GM18526 (cell line): Measurements from ENCODE around the gene DNAH3.

Experiments
- POLR2A ChIP-seq: IDR thresholded peaks from 3 replicates; pipeline ENCODE4 v1.6.1; 2011; ENCODE audit not compliant: insufficient read length; ENCODE audit errors: extremely low read depth

DNAH3 gene

DNA sequence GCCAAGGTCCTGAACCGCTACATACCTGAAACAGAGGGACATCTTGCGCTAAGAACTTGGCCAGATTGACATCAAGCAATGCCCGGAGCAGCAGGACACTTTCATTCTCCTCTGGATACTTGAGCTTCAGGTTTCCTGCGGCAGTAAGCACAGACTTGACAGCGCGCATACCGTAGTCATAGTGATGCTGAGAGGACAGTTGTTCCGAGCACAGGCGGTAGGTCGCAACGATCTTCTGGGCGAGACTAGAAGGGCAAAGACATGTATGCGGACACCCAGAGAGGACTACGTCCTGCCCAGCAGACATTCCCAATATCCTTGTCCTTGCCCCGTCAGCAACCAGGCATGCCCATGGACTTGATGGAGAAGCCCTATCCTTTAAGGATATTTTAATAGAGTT is 112.9 kb downstream of the DNAH3 start:
- no peak for TF ChIP-seq POLR2A

DNA sequence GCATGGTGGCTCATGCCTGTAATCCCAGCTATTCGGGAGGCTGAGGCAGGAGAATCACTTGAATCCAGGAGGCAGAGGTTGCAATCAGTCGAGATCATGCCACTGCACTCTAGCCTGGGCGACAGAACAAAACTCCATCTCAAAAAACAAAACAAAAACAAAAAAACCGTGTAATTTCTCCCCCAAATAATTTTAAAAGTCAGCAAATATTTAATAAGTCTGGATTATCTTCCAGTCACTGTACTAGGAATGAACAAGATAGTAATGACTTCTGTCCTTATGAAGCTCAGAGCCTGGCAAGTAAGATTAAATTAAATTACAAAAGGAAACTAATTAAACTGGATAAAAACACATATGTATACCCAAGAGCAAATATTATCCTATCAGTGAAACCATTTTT is 113.5 kb downstream of the DNAH3 start:
- TF ChIP-seq POLR2A, result no peak

DNA sequence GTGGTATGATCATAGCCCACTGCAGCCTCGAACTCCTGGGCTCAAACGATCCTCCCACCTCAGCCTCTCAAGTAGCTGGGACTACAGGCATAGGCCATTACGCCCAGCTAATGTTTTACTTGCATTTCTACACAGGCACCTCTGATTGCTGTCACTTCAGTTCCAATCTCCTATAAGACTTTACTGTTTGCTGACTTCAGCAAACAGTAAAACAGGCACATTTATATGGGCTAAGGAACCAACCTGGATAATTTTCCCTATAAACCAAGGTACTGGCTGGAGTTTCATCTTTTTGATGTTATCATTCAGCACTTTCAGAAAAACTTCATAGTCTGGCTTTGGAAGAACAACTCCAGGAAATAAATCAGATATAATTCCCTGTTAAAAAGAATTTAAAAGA is 114.2 kb downstream of the DNAH3 start:
- no peak for TF ChIP-seq POLR2A

DNA sequence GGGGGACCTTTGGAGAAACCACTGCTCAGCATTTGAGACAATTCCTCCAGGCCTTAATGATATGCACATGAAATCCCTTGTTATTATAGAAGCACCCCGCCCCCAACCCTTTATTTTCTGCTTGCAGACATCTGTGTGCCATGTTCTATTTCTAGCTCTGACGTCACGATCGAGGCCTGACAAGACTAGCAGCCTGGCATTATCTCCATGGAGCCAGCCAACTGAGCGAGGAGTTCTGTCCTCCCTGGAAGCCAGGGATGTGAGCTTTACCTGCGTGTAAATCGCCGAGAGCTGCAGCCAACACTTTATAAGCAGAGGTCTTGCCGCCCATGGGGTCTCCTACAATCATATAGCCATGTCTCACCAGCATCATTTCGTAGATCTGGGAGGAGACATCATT is 116.9 kb downstream of the DNAH3 start:
- no peak for TF ChIP-seq POLR2A

DNA sequence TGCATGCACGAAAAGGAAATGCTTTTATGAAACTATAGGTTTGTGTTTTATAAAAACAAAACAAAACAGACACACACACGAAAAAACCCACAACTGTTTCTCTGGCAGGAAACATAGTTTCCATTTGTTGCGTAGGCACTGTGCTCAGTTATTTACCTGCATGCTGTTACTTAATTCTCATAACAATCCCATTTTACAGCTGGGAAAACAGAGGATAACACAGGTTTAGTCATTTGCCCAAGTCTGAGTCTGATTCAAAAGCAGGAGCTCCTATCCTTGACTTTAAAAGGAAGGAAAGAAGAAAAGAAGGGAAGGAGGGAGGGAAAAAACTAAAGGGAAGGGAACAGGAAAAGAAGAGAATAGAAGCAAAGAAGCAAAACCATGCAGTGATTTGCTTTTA is 117.4 kb downstream of the DNAH3 start:
- no peak for TF ChIP-seq POLR2A

DNA sequence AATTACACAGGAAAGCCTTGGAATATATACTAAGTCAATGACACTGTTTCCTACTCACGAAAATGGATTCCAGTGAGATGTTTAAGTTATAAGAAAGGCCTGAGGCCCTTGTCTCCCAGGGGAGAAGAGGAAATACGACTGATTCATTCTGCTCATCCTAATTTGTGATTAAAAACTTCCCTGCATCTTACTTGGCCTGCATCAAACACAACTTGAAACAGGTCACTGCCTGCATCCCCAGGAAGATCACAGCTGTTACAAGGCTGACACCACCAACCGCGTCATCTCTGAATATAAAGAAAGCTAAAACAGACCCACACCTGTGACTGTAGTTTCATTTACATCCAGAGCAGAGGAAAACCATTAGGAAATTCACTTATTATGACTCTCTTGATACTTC is 121.9 kb downstream of the DNAH3 start:
- TF ChIP-seq POLR2A, result no peak

DNA sequence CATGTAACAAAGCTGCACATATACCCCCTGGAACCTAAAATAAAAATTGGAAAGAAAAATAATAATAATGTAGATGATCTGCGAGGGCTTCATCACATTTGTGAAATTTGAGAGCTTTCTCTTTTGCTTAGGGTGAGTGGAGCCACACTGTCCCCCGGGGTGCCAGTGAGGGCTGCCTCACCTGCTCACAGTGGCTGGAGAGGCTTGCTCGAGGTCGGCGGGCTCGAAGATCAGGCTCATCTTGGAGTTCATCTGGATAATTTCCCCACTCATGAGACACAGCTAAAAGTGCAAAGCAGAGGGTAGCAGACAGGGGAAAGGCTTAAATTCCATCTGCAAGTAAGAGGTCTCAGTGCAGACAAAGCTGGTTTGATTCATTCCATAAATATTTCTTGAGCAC is 123.8 kb downstream of the DNAH3 start:
- TF ChIP-seq POLR2A, result no peak

DNA sequence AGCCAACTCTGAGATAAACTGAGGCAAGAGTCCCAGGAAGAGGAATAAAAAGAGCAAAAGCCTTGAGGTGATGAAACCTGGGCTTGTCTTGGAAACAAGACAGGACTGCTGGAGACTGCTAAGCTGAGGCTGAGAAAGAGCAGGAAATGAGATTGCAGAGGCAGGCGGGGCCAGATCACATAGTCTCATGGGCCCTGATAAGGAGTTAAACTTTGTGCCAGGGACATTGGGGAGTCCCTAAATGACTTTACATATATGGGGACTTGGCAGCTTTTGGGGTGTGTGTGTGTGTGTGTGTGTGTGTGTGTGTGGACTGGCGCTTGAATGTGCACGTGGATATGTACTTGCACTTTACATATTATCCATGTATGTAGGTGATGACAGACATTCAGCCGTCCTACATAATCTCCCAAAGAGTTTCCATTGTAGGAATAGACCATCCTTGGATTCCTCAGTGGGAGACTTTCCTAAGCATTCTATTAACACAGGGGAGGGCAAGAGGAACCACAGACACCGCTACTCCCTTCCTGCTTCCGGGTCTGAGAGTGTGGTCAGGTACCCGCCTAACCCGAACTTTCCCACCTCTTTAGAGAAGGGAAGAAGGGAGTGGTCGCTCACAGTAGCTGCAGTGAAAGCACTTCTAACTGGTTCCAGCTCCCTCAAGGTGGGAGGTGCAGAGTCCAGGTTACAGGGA is 127.0 kb downstream of the DNAH3 start:
- no peak for TF ChIP-seq POLR2A

DNA sequence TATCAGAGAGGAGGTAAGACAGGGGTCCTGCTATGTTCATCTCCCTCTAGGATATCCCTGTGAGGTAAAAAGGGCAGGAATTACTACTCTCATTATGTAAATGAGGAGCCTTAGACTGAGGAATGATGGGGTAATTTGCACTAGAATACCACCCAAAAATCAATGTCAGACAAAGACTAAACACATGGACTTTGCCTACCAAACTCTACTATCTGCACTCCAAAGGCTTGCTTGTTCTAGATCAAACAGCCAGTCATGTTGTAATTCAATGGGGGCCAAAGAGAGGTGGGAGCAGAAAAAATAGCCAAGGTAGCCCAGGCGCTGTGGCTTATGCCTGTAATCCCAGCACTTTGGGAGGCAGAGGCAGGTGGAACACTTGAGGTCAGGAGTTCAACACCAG is 129.3 kb downstream of the DNAH3 start:
- no peak for TF ChIP-seq POLR2A

DNA sequence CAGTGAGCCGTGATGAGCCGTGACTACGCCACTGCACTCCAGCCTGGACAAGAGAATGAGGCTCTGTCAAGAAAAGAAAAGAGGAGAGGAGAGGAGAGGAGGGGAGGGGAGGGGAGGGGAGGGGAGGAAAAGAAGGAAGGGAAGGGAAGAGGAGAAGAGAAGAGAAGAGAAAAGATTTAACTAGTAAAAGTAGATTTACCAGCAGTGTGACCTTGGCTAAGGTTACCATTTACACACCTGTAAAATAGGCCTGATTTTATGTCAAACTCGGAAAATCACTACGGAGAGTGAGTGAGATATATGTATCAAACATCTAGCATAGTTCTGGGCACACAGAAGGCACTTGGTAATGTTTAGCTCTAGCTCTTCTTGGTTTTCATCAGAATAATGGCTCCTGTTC is 140.8 kb downstream of the DNAH3 start:
- no peak for TF ChIP-seq POLR2A

DNA sequence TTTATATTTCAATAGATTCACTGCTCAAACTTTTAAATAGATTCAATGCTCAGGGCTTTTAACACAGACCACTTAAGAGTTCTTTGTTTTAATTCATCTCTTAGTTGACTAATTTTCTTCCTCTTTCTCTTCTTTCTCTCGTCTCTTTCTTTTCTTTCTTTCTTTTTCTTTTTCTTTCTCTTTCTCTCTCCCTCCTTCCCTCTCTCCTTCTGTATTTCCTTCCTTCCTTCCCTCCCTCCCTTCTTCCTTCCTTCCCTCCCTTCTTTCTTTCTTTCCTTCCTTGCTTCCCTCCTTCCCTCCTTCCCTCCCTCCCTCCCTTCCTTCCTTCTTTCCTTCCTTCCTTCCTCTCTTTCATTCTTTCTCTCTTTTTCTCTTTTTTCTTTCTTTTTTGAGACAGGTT is 145.6 kb downstream of the DNAH3 start:
- no peak for TF ChIP-seq POLR2A

DNA sequence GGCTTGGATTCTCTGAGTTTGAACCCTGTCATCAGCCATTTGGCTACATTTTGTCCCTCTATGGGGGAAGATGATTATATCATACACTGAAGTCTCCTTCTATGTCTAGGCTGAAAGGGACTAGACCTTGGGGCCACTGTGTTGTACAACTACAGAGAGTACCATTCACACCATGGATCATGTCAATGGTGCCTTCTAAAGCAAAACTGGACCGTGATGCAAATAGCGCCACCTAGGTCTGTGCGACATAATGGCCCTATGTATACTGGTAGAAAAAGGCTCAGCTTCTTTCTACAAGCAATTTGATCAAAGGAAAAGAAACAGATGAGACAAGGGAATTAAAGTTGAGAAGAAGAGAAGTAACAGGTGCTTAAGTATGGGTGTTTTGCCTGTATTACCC is 149.4 kb downstream of the DNAH3 start:
- no peak for TF ChIP-seq POLR2A

DNA sequence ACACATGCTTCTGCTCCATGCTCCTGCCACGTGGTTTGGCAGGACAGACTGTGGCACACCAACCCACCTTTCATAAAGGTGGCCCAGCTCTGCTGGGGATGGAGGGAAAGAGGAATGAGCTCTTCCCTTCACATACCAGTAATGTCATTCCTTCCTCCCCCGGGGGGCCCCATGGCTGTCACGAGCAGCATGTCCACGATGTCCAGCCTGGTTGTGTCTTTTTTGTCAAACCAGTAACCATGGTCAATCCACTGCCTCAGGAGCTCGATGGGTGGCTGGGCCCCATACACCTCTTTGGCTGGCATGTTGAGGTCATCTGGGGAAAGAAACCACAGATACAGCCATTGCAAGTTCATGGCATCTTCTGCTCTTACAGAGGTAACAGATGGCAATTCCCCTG is 153.5 kb downstream of the DNAH3 start:
- no peak for TF ChIP-seq POLR2A

DNA sequence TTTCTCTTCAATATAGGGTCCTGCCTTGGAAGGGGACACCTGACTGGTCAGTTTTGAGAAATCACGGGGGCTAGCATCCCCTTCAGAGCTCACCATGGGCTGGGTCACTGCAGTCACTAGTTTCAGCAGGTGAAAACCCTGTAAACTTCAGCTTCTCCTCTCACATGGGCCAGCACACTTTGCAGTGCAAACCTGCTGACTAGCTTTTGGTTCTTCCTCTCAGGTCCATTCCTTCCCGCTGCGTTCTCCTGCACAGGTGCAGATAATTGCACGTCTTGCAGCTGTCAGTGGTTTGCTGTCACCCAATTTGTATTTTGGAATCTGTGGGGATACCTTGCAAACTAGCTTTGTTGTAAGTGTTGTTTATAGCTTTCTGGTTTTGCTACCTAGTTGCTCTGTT is 154.9 kb downstream of the DNAH3 start:
- TF ChIP-seq POLR2A, result no peak

DNA sequence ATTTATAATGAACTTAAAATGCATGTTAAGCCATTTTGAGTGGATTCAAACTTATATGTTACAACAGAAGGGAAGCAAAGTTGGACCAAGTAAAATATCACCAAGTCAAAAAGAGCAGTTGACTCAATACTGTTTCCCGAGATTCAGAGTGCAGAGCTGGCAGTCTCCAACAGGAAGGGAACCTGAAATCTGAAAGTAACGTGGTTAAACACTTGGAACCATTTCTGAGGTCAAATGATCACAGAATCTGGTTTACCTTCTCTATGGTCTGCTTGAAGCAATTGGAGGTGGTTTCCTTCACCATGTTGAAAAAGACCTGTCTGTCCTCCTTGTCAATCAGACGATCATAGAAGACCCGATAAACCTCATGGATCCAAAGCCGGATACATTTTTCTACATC is 163.6 kb downstream of the DNAH3 start:
- no peak for TF ChIP-seq POLR2A

DNA sequence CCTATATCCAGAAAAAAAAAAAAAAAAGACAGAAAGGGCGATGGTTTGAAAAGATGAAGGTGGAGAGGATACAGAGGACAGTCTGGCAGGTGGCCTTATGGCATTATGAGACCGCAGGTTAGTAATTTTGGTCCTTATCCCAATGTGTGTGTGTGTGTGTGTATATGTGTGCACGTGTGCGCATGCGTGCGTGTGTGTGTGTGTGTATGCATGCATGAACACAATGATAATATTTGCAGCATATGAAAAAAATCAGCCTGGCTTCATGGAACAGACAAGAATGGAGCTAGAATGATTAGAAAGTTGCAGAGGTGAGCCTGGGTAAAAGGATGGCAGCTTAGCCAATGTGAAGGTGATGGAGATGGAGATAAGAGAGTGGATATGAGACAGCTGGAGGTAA is 166.6 kb downstream of the DNAH3 start:
- no peak for TF ChIP-seq POLR2A

DNA sequence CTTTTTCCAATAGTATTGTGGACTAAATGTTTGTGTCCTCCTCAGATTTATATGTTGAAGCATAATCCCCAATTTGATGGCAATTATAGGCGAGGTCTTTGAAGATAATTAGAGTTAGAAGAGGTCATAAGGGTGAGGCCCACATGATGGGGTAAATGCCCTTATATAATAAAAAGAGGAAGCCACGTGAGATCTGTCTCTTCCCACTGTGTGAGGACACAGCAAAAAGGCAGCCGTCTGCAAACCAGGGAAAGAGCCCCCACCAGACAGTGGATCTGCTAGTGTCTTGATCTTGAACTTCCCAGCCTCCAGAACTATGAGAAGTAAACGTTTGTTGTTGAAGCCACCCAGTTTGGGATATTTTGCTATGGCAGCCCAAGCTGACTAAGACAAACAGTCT is 174.1 kb downstream of the DNAH3 start:
- no peak for TF ChIP-seq POLR2A

DNA sequence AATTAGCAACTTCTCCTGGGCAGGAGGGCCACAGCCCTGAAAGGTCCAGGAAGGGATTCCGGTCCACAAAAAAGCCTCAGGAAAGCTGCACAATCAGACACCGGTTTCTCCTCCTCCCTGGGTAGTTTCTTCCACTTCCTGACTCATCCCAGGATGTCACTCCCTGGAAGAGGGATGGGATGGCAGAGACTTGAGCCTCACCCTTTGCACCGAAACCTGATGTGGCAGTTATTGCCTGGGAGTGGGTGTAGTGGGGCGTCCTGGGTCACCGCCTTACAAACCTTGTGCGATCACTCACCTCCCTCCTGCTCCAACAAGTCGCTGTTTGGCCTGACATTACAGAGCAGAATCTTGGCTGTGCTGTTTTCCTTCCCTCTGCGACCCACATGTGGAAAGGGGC is 179.2 kb downstream of the DNAH3 start:
- no peak for TF ChIP-seq POLR2A
